ENCODE measurements around the gene KRTAP5-1. TPM values are rescaled to one million over a fixed set of nuclear protein-coding genes. Genes with fewer than 3 reads are reported as not detected.
A peak's percentile ranks its signal among the peaks of the same experiment; 100 is the strongest.
"Not testable (repeated sequence)": the region's sequence is repeated elsewhere in the genome, so short reads cannot be mapped to it uniquely, and the experiment has no call there.

Gene KRTAP5-1
- not detected for total RNA-seq

DNA sequence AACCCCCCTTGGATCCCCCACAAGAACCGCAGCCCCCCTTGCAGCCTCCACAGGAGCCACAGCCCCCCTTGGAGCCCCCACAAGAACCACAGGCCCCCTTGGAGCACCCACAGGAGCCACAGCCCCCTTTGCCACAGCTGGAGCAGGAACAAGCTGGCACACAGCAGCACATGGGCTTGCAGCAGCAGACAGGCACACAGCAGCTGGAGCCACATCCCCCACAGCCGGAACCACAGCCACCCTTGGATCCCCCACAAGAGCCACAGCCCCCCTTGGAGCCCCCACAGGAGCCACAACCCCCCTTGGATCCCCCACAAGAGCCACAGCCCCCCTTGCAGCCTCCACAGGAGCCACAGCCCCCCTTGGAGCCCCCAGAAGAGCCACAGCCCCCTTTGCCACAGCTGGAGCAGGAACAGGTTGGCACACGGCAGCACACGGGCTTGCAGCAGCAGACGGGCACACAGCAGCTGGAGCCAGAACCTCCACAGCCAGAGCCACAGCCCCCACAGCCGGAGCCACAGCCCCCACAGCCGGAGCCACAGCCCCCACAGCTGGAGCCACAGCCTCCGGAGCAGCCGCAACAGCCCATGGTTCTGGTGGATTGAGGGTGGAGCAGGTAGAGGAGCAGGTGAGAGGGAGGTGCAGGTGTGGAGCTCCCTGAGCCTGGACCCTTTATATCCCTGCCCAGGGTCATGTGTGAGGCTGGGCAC, at the start of gene KRTAP5-1:
TSS of gene KRTAP5-1 (minus strand) at position 623 of the 710 bp plus-strand sequence. CDS start at position 589, 34 bp downstream.
- DNase-seq = not testable (repeated sequence)

- DNase-seq = no peak
Measured at GRCh38 chr11:1633864-1634263, 48.8 kb upstream of the KRTAP5-1 start.

- no peak for DNase-seq
Measured at GRCh38 chr11:1632053-1632714, 47.1 kb upstream of the KRTAP5-1 start.

DNA sequence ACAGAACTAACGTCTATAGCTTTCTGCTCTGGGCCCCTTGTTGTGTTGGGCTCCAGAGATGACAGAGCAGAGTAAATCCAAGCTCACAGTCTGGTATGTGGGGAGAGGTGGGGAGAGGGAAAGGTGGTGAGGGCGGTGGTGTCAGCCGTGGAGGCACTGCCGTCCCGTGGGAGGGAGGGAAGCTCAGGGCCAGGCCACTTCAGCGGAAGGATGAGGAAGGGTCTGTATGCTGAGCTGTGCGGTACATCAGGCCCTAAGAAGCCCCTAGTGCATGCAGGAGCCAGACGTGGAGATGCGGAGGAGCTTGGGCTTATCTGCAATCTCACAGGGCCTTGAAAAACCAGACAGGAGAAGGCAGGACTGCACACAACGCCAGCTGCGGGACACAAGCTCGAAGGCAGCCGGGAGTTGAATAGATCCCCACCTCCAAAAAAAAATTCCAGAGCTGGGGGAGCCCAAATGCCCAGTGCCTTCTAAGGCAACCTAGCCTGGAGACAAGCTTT, 46.0 kb upstream of the KRTAP5-1 start:
- DNase-seq = no peak

GRCh38 chr11:1630271-1630670, 45.2 kb upstream of the KRTAP5-1 start:
- no peak for DNase-seq

DNA sequence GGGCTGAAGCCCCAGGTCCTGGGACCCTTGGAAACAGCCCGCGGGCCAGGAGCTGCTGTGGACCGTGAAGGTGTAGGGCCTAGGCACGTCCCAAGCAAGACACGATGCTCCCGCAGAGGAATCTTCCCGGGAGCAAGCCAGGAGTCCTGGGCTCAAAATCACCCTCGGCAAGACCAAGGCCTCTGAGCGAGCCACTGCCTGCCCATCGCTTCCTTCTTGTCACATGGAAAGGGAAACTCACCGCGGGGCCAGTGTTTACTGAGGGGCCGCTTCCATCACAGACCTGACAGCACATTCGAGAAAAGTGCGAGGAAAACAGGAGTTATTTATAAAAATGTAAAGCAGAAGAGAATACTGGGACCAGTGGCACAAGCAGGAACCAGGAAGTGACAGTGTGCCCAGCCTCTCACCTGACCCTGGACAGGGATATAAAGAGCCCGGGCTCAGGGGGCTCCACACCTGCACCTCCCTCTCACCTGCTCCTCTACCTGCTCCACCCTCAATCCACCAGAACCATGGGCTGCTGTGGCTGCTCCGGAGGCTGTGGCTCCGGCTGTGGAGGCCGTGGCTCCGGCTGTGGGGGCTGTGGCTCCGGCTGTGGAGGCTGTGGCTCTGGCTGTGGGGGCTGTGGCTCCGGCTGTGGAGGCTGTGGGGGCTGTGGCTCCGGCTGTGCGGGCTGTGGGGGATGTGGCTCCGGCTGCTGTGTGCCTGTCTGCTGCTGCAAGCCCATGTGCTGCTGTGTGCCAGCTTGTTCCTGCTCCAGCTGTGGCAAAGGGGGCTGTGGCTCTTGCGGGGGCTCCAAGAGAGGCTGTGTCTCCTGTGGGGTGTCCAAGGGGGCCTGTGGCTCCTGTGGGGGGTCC, 44.5 kb upstream of the KRTAP5-1 start, which contains the start of gene KRTAP5-5:
TSS of gene KRTAP5-5 (plus strand) at position 450 of the 860 bp plus-strand sequence. CDS start at position 516, 66 bp downstream.
- no peak for DNase-seq

GRCh38 chr11:1628506-1629325, 43.6 kb upstream of the KRTAP5-1 start:
- peak; percentile 50 for DNase-seq

- DNase-seq = no peak
Measured at GRCh38 chr11:1625541-1625940, 40.5 kb upstream of the KRTAP5-1 start.

DNA sequence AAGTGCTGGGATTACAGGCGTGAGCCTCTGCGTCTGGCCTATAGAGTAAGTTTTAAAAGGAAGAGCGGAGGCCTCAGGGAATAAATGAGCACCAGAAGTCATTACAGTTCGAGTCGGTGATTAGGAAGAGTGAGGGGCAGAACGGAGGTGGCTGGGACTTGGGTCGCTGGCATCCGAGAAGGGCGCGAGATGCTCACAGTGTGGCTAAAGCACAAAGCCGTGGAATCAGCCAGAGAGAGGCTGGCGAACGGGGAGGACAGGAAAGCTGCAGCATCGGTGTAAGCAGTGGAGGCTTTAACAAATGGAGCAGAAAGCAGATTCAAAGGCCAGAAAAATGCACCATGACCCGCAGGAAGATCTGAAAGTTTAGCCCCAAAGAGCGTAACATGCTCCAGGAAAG, 39.5 kb upstream of the KRTAP5-1 start:
- DNase-seq = no peak

DNA sequence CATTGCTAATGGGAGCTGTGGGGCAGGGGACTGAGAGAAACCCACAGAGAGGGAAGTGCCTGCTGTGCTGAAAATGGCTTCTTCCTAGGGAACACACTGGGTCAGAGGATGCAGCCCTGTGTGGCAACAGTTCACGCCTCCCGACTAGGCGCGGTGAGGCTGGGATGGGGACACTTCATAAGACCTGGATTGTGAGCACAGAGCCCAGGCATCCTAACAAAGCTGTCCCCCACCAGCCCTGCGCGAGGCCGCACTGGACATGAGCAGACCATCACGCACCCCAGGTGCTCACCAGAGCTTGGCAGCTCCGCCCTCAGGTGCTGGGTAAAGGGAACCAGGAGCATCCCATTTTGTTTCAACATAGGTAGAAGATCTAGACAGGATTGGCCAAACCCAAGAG, 38.6 kb upstream of the KRTAP5-1 start:
- no peak for DNase-seq

DNA sequence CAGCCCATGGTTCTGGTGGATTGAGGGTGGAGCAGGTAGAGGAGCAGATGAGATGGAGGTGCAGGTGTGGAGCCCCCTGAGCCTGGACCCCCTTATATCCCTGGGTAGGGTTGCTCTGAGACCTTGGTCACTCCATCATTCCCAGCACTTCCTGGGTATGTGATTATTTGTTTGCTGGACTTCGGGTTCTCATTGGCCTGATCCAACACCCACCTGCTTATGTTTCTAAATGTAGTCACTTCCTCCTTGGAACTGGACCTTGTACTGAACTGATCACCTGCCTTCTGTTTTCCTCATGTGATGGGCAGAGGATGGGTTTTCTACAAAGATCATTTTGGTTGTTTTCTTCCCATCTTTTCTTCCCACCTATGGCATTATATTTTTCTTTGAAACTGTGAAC, 37.0 kb upstream of the KRTAP5-1 start, which contains the start of gene KRTAP5-4:
TSS of gene KRTAP5-4 (minus strand) at position 53 of the 400 bp plus-strand sequence. CDS start at position 8, 45 bp downstream.
- DNase-seq = no peak

DNA sequence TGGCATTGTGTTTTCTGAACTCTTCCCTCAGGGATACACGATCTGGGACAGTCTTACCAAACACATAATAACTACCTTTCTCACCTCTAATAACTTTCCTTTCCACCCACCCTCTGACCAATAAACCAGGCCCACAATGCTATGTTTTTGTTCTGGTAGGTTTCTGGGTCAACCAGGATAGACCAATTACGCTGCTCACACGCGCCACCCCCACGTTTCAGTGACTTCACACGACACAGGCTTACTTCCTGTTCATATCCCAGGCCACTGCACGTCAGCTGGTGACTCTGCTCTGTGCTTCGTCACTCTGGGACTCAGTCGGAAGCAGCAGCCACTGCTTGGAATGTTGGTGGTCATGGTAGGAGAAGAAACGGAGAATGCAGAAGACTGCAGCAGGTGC, 34.4 kb upstream of the KRTAP5-1 start:
- DNase-seq = no peak

DNA sequence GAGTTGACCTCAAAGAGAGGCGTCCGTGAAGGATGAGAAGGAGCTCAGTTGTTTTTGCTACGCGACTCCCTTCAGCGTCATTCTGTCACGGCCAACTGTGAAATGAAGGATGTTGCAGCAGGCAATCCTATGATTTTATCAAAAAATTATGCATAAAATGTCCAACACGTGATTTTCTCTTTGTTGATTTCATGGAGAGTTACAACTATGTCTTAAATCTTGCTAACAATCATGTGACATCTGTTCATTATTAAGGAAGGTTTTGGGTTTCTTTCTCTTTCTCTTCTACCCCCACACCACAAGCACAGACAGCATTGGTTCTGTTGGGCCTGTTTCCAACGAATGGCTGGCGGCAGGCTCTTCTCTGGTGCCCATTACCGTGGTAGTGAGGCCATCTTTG, 33.1 kb upstream of the KRTAP5-1 start:
- DNase-seq = no peak

- DNase-seq = no peak
Measured at GRCh38 chr11:1608363-1608762, 23.3 kb upstream of the KRTAP5-1 start, which contains the start of gene KRTAP5-3. Gene KRTAP5-3, minus strand, starts transcription at chr11:1608463. Its CDS starts 78 bp downstream, at chr11:1608385.

DNA sequence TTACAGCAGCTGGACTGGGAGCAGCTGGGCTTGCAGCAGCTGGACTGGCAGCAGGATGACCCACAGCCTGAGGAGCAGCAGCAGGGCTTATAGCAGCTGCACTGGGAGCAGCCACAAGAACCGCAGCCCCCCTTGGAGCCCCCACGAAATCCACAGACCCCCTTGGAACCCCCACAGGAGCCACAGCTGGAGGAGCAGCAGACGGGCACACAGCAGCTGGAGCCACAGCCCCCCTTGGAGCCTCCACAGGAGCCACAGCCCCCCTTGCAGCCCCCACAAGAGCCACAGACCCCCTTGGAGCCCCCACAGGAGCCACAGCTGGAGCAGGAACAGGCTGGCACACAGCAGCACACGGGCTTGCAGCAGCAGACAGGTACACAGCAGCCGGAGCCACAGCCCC, 22.8 kb upstream of the KRTAP5-1 start:
- DNase-seq = not testable (repeated sequence)

- DNase-seq = not testable (repeated sequence)
Measured at GRCh38 chr11:1607156-1607845, 22.2 kb upstream of the KRTAP5-1 start.

- not testable (repeated sequence) for DNase-seq
Measured at GRCh38 chr11:1605923-1606322, 20.8 kb upstream of the KRTAP5-1 start.

GRCh38 chr11:1604711-1605110, 19.6 kb upstream of the KRTAP5-1 start:
- DNase-seq = no peak

DNA sequence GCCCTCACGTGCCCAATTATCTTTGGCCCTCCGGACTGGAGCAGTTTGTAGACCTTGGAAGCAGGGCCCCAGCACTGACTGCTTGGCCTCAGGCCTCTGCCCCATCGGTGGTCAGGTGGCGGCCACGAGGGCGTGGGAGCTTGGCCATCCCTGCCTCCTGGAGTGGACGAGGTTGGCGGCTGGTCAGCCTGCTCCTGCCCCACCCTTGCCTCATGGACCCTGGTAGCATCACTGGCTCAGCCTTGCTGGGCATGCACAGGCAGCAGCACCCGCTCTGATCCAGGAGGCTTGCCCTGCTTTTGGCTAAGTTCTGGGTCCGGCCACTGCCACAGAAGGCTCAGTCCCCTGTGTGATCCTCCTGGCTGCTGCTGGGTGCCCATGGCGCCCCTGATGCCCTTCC, 19.1 kb upstream of the KRTAP5-1 start:
- no peak for DNase-seq

DNA sequence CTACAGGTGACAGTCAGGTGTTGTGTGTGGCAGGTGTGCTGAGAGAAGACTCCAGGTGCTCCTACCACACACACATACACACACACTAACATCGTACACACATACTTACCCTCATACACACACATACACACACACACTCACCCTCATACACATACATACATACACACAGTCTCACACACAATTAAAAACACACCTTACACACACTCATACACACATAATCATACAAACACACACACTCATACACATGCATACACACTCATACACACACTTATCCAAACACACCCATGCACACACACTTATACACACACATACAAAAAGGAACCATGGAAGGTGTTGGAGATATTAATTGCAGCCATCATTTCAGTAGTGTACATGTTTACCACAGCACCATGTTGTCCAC, 18.5 kb upstream of the KRTAP5-1 start:
- DNase-seq = no peak

DNA sequence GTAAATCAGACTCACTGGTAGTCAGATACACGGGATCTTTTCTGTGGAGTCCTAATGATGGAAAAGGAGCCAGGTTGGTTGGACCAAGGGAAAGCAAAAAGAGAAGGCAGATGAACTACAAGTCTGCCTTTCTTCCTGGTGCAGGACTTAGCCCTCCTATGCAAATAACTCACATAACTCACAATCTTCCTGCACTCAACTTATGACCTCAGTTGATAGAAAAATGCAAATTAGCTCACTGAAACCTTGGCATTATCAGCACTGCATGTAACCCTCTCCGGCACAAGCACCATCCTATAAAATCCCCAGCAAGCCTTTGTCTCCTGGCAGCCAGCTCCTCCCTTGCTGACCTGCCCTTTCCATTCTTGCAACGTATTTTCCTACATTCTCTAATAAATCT, 16.6 kb upstream of the KRTAP5-1 start:
- not testable (repeated sequence) for DNase-seq

Measured in effector CD4-positive, alpha-beta T cell (primary cell).